Measurements from ENCODE around the gene NCBP1.
"Not testable (repeated sequence)": the region's sequence is repeated elsewhere in the genome, so short reads cannot be mapped to it uniquely, and the experiment has no call there.

NCBP1 gene

GRCh38 chr9:97632985-97633858, at the start of gene NCBP1, which contains the start of gene TSTD2:
NCBP1 (plus strand) TSS chr9:97633821; CDS start chr9:97633882, 61 bp downstream.
TSTD2 (minus strand) TSS chr9:97633368; CDS start chr9:97627562, 5,806 bp downstream.
- peak; percentile 92 for DNase-seq

- DNase-seq, result not testable (repeated sequence)
Observed at GRCh38 chr9:97584778-97585177, 48.8 kb upstream of the NCBP1 start.

- not testable (repeated sequence) for DNase-seq
Observed at GRCh38 chr9:97586909-97587308, 46.7 kb upstream of the NCBP1 start.

- no peak for DNase-seq
Observed at GRCh38 chr9:97591535-97591934, 42.1 kb upstream of the NCBP1 start.

- no peak for DNase-seq
Observed at GRCh38 chr9:97592126-97592525, 41.5 kb upstream of the NCBP1 start.

GRCh38 chr9:97593960-97594359, 39.7 kb upstream of the NCBP1 start:
- DNase-seq, result no peak

- no peak for DNase-seq
Observed at GRCh38 chr9:97594381-97594921, 39.2 kb upstream of the NCBP1 start.

- no peak for DNase-seq
Observed at GRCh38 chr9:97596906-97597305, 36.7 kb upstream of the NCBP1 start.

- DNase-seq, result peak; percentile 56
Observed at GRCh38 chr9:97598461-97599288, 34.9 kb upstream of the NCBP1 start.

- DNase-seq, result no peak
Observed at GRCh38 chr9:97599314-97599846, 34.2 kb upstream of the NCBP1 start.

GRCh38 chr9:97600531-97601227, 32.9 kb upstream of the NCBP1 start:
- DNase-seq, result no peak

GRCh38 chr9:97601228-97601898, 32.3 kb upstream of the NCBP1 start:
- no peak for DNase-seq

- no peak for DNase-seq
Observed at GRCh38 chr9:97602430-97602829, 31.2 kb upstream of the NCBP1 start.

- DNase-seq, result no peak
Observed at GRCh38 chr9:97604901-97605645, 28.5 kb upstream of the NCBP1 start.

GRCh38 chr9:97615439-97616072, 18.1 kb upstream of the NCBP1 start:
- peak; percentile 37 for DNase-seq

- DNase-seq, result no peak
Observed at GRCh38 chr9:97617939-97618416, 15.6 kb upstream of the NCBP1 start.

GRCh38 chr9:97620063-97620462, 13.6 kb upstream of the NCBP1 start:
- DNase-seq, result not testable (repeated sequence)

- not testable (repeated sequence) for DNase-seq
Observed at GRCh38 chr9:97622483-97622882, 11.1 kb upstream of the NCBP1 start.

GRCh38 chr9:97623946-97624345, 9.7 kb upstream of the NCBP1 start:
- no peak for DNase-seq

- DNase-seq, result no peak
Observed at GRCh38 chr9:97625620-97626019, 8.0 kb upstream of the NCBP1 start.
